ENCODE results near the gene ZNF845. TPM values are rescaled to one million over a fixed set of nuclear protein-coding genes. Genes with fewer than 3 reads are reported as not detected.
"Not testable (repeated sequence)": the region's sequence is repeated elsewhere in the genome, so short reads cannot be mapped to it uniquely, and the experiment has no call there.

ZNF845 gene
- polyA plus RNA-seq, 1 donor (not counting 4 experiments of a cell fraction or from before 2014, with no cell fraction given), result 4.4 TPM

DNA sequence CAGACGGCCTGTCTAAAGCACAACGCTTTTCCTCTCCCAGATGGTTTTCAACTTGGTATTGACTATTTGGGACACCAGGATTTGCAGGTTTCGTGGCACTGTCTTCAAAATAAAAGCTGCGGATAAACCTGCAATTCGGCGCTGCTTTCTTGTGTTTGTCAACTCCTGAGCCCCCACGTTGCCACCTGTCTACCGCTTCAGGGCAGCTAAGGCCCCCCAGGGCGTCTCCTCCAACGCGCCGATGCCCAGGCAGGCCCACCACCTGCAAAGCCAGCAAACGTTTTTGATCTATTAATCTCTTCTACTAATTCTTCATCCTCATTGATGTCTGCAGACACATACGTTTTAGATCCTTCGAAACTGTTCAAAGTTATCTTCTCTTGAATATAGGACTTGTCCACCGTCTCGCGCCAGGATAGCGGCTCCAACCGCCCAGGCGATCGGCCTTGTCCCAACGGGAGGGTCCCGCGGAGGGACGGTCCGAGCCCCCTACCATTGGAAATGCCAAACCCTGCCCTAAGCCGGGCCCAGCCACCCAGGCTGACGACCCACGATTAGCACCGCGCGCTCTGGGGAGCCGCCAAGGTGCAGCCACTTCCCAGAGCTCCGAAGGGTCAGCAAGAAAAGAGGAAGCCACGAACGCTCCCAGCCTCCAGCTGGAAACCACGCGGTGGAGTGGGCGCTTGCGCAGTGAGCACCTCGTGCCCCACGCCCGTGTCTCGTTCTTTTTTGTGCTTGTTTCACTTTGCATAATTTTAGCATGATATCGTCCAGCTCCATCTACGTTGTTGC lies 42.6 kb upstream of the ZNF845 start:
- Histone ChIP-seq H3K9me1 (ENCODE audit: control insufficient read depth, extremely low read depth, insufficient read depth, low read length) (no peaks in the 10 kb centered on the region), H4K20me1 (ENCODE audit: control insufficient read depth, extremely low read depth, insufficient read depth, low read length) (no peaks in the 10 kb centered on the region), H3K27ac (ENCODE audit: control insufficient read depth, insufficient read depth, low read length) (no peak overlapping the region), H3K36me3 (ENCODE audit: control insufficient read depth in 2 of 2, extremely low read depth in 1 of 2, insufficient read depth in 2 of 2, low read length in 2 of 2) (no peaks in the 10 kb centered on the region), H3K4me2 (ENCODE audit: control insufficient read depth, extremely low read depth, insufficient read depth, low read depth, low read length) (no peak overlapping the region), H3K9ac (ENCODE audit: control insufficient read depth, extremely low read depth, insufficient read depth, low read length) (no peak overlapping the region), H3K27me3 (ENCODE audit: control insufficient read depth, extremely low read depth, insufficient read depth, low read length) (no peaks in the 10 kb centered on the region), H3K9me3 (ENCODE audit: control insufficient read depth, low read depth, low read length) (peaks cover 10% of the 10 kb centered on the region), H3K4me3 (ENCODE audit: control insufficient read depth in 2 of 3, extremely low read depth in 1 of 3, insufficient read depth in 2 of 3, low read depth in 1 of 3, low read length in 3 of 3) (no peak overlapping the region), H2AFZ (ENCODE audit: control insufficient read depth, low read length) (no peak overlapping the region), H3K79me2 (ENCODE audit: control insufficient read depth, insufficient read depth, low read length) (no peaks in the 10 kb centered on the region), H3K4me1 (ENCODE audit: control insufficient read depth, extremely low read depth, insufficient read depth, low read length) (no peaks in the 10 kb centered on the region)
- dilution Hi-C loops (cut with MboI; ENCODE audit: extremely low pct_ligation_motif_present, low sequenced_read_pairs), result no loop called here
- FAIRE-seq (no peak), DNase-seq (ENCODE audit: low read depth, low spot score) (no peak)
- no peak for TF ChIP-seq CTCF (optimal IDR thresholded peaks at IDR 0.05 in 1 of 3, IDR thresholded peaks at IDR 0.05 in 1 of 3, conservative IDR thresholded peaks at IDR 0.05 in 1 of 3; ENCODE audit: extremely low read depth in 1 of 3, insufficient read depth in 2 of 3, low read length in 3 of 3)
- TF ChIP-seq EZH2 (IDR thresholded peaks at IDR 0.05; ENCODE audit: low read length), result no peak

DNA sequence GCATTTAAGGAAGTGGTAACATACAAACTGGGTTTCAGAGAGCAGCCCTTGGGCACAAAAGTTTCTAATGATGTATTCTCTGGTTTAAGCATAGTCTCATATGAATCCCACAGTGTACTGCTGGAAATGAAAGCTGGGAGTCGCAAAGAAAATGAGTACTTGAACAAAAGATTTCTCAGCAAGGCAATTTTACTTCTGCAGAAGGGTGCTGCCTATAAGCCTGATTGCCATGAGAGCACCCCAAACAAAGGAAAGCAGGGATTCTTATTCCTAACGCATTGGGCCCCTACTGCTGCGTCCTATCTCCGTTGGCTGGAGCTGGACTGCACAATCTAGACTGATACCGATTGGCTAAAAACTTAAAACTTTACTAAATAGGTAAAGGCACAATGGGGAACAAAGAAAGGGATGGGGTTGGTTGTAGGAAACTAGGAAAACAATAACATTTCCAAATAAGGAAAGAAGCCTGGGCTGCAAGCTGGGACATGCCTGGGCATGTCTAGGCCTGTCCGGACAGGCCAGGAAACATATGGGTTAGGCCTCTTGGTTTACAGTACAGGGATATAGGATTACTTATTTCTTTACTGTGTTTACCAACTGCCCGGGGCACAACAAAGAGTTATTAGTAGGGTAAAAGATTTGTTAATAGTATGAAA lies 38.6 kb upstream of the ZNF845 start:
- no peak overlapping the region for H3K4me3 ChIP-seq (ENCODE audit: control insufficient read depth in 2 of 3, extremely low read depth in 1 of 3, insufficient read depth in 2 of 3, low read depth in 1 of 3, low read length in 3 of 3)
- FAIRE-seq (no peak), DNase-seq (ENCODE audit: low read depth, low spot score) (no peak)
- H3K79me2 ChIP-seq (ENCODE audit: control insufficient read depth, insufficient read depth, low read length), result no peaks in the 10 kb centered on the region
- no peak overlapping the region for H3K27ac ChIP-seq (ENCODE audit: control insufficient read depth, insufficient read depth, low read length)
- no peak overlapping the region for H3K4me2 ChIP-seq (ENCODE audit: control insufficient read depth, extremely low read depth, insufficient read depth, low read depth, low read length)
- TF ChIP-seq CTCF (optimal IDR thresholded peaks at IDR 0.05 in 1 of 3, IDR thresholded peaks at IDR 0.05 in 1 of 3, conservative IDR thresholded peaks at IDR 0.05 in 1 of 3; ENCODE audit: extremely low read depth in 1 of 3, insufficient read depth in 2 of 3, low read length in 3 of 3) (no peak), EZH2 (IDR thresholded peaks at IDR 0.05; ENCODE audit: low read length) (no peak)
- no peak overlapping the region for H2AFZ ChIP-seq (ENCODE audit: control insufficient read depth, low read length)
- no peaks in the 10 kb centered on the region for H3K27me3 ChIP-seq (ENCODE audit: control insufficient read depth, extremely low read depth, insufficient read depth, low read length)
- dilution Hi-C loops (cut with MboI; ENCODE audit: extremely low pct_ligation_motif_present, low sequenced_read_pairs), result no loop called here
- no peaks in the 10 kb centered on the region for H4K20me1 ChIP-seq (ENCODE audit: control insufficient read depth, extremely low read depth, insufficient read depth, low read length)
- H3K36me3 ChIP-seq (ENCODE audit: control insufficient read depth in 2 of 2, extremely low read depth in 1 of 2, insufficient read depth in 2 of 2, low read length in 2 of 2), result no peaks in the 10 kb centered on the region
- no peak overlapping the region for H3K9ac ChIP-seq (ENCODE audit: control insufficient read depth, extremely low read depth, insufficient read depth, low read length)
- peaks cover 10% of the 10 kb centered on the region for H3K9me3 ChIP-seq (ENCODE audit: control insufficient read depth, low read depth, low read length)
- H3K9me1 ChIP-seq (ENCODE audit: control insufficient read depth, extremely low read depth, insufficient read depth, low read length), result no peaks in the 10 kb centered on the region
- H3K4me1 ChIP-seq (ENCODE audit: control insufficient read depth, extremely low read depth, insufficient read depth, low read length), result no peaks in the 10 kb centered on the region

DNA sequence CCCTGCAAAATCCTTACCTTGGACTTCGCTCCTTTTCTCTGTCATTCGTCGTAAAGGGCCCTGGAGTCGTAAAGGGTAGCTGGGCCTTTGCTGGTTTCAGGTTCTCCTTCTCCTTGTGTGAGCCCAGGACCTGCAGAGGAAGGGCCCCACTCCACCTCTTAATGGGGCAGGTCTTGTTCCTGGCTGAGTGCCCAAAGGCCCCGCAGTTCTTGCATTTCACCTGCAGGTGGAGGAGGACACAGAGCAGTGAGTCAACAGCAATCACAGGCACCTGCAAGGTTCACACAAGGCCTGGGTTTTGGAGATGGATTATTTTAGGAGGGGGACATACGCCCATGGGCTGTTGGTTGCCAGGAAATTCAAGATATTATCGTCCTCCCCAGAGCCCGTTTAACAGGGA lies 32.2 kb upstream of the ZNF845 start:
- not testable (repeated sequence) for H3K27me3 ChIP-seq (ENCODE audit: control insufficient read depth, extremely low read depth, insufficient read depth, low read length)

More for the DNA sequence above, 32.2 kb upstream of the ZNF845 start:
- H3K4me3 ChIP-seq (ENCODE audit: control insufficient read depth in 2 of 3, extremely low read depth in 1 of 3, insufficient read depth in 2 of 3, low read depth in 1 of 3, low read length in 3 of 3); H3K4me2 ChIP-seq (ENCODE audit: control insufficient read depth, extremely low read depth, insufficient read depth, low read depth, low read length); FAIRE-seq; H3K27ac ChIP-seq (ENCODE audit: control insufficient read depth, insufficient read depth, low read length); H3K9me3 ChIP-seq (ENCODE audit: control insufficient read depth, low read depth, low read length); DNase-seq (ENCODE audit: low read depth, low spot score); H4K20me1 ChIP-seq (ENCODE audit: control insufficient read depth, extremely low read depth, insufficient read depth, low read length); H3K36me3 ChIP-seq (ENCODE audit: control insufficient read depth in 2 of 2, extremely low read depth in 1 of 2, insufficient read depth in 2 of 2, low read length in 2 of 2); H2AFZ ChIP-seq (ENCODE audit: control insufficient read depth, low read length); H3K9ac ChIP-seq (ENCODE audit: control insufficient read depth, extremely low read depth, insufficient read depth, low read length); dilution Hi-C loops (cut with MboI; ENCODE audit: extremely low pct_ligation_motif_present, low sequenced_read_pairs); H3K4me1 ChIP-seq (ENCODE audit: control insufficient read depth, extremely low read depth, insufficient read depth, low read length); H3K9me1 ChIP-seq (ENCODE audit: control insufficient read depth, extremely low read depth, insufficient read depth, low read length); H3K79me2 ChIP-seq (ENCODE audit: control insufficient read depth, insufficient read depth, low read length): not testable (repeated sequence)

All from keratinocyte (primary cell).